Suprapubic skin (tissue), 4 donors: ENCODE measurements around the gene UCN. TPM values are rescaled to one million over a fixed set of nuclear protein-coding genes. Genes with fewer than 3 reads are reported as not detected.

Experiments used
- DNase-seq, 2 donors: peaks; one replicate each; pipeline ENCODE4 v3.0.0-alpha.2; 2019; ENCODE audit warnings: low spot score in 2 of 2
- H3K27ac ChIP-seq: fragments of 200-600 bp; sonication (generic); one replicate; pipeline ENCODE4 v1.5.1; 2019
- H3K27me3 ChIP-seq: fragments of 200-600 bp; sonication (generic); one replicate; pipeline ENCODE4 v1.5.1; 2019
- H3K36me3 ChIP-seq: fragments of 200-600 bp; sonication (generic); one replicate; pipeline ENCODE4 v1.5.1; 2019
- H3K4me1 ChIP-seq: fragments of 200-600 bp; sonication (generic); one replicate; pipeline ENCODE4 v1.5.1; 2019
- H3K4me3 ChIP-seq: fragments of 200-600 bp; sonication (generic); one replicate; pipeline ENCODE4 v1.5.1; 2019; ENCODE audit warnings: mild to moderate bottlenecking
- H3K9me3 ChIP-seq: fragments of 200-600 bp; sonication (generic); one replicate; pipeline ENCODE4 v1.5.1; 2019
- CTCF ChIP-seq, 2 donors: fragments of 200-600 bp in 1 of 2; fragments of 450-650 bp in 1 of 2; sonication (generic) in 1 of 2; IDR thresholded peaks; one replicate each; pipeline ENCODE4 v1.5.1; 2016 to 2019; ENCODE audit warnings: antibody characterized with exemption in 2 of 2, mild to moderate bottlenecking in 1 of 2, moderate library complexity in 1 of 2
- EP300 ChIP-seq: sonication (generic); formaldehyde crosslinking; IDR thresholded peaks from one replicate; pipeline ENCODE4 v1.6.1; 2017; ENCODE audit warnings: antibody characterized with exemption
- POLR2A ChIP-seq, 2 donors: fragments of 450-650 bp; IDR thresholded peaks; one replicate each; pipeline ENCODE4 v1.6.1; 2017; ENCODE audit warnings: antibody characterized with exemption in 2 of 2, mild to moderate bottlenecking in 2 of 2, moderate library complexity in 2 of 2
- POLR2AphosphoS5 ChIP-seq, 3 donors: sonication (generic); formaldehyde crosslinking; IDR thresholded peaks; one replicate each; pipeline ENCODE4 v1.6.1; 2017; ENCODE audit warnings: antibody characterized with exemption in 3 of 3
- WGBS: methylation state at CpG from one replicate; pipeline ENCODE4 v1.1.5; 2018; 5-methylcytosine and 5-hydroxymethylcytosine counted together
- total RNA-seq, 4 donors: library from RNA; depleted of rRNA; stranded (reverse); fragments of >200 nt; gene quantifications; one replicate each; pipeline ENCODE4 v1.1.0, GENCODE V29; 2016

The UCN gene
- total RNA-seq, 4 donors from 2014 or later, result 2.1 to 3.9 TPM; not detected in 2

- Histone ChIP-seq H3K4me1 (peaks cover 18% of the 10 kb centered on the region), H3K27ac (no peak overlapping the region), H3K27me3 (peaks cover 44% of the 10 kb centered on the region), H3K4me3 (no peak overlapping the region), H3K9me3 (no peaks in the 10 kb centered on the region), H3K36me3 (peaks cover 19% of the 10 kb centered on the region)
- no peak for DNase-seq
- 88% methylated on average over 6 of the region's 6 CpGs for WGBS
- no peak for TF ChIP-seq POLR2AphosphoS5 (IDR thresholded peaks at IDR 0.05)
- no peak for TF ChIP-seq POLR2A (IDR thresholded peaks at IDR 0.05)
- no peak for TF ChIP-seq EP300
- TF ChIP-seq CTCF (IDR thresholded peaks at IDR 0.05), result no peak
These were observed 1.4 kb upstream of the UCN start for GRCh38 chr2:27309651-27310050.

- no peak for TF ChIP-seq CTCF (IDR thresholded peaks at IDR 0.05)
- no peak for TF ChIP-seq EP300
- TF ChIP-seq POLR2AphosphoS5 (IDR thresholded peaks at IDR 0.05), result no peak
- TF ChIP-seq POLR2A (IDR thresholded peaks at IDR 0.05), result no peak
- Histone ChIP-seq H3K36me3 (peaks cover 19% of the 10 kb centered on the region), H3K4me3 (no peak overlapping the region), H3K4me1 (peaks cover 24% of the 10 kb centered on the region), H3K27ac (no peak overlapping the region), H3K27me3 (peaks cover 46% of the 10 kb centered on the region), H3K9me3 (no peaks in the 10 kb centered on the region)
- DNase-seq, result no peak
- WGBS, result 6% methylated on average over 44 of the region's 75 CpGs
These were observed 493 bp downstream of the UCN start for GRCh38 chr2:27307545-27308358.

GRCh38 chr2:27307287-27307544 is 1.0 kb downstream of the UCN start:
- WGBS, result 18% methylated on average over 6 of the region's 14 CpGs

GRCh38 chr2:27306573-27307286 is 1.5 kb downstream of the UCN start:
- H3K36me3 ChIP-seq, result peaks cover 12% of the 10 kb centered on the region
- peak overlapping the region; percentile 18 for H3K4me3 ChIP-seq
- TF ChIP-seq EP300 (no peak), CTCF (IDR thresholded peaks at IDR 0.05) (no peak), POLR2AphosphoS5 (IDR thresholded peaks at IDR 0.05) (no peak), POLR2A (IDR thresholded peaks at IDR 0.05) (no peak)
- no peak overlapping the region for H3K27ac ChIP-seq
- peaks cover 24% of the 10 kb centered on the region for H3K4me1 ChIP-seq
- H3K27me3 ChIP-seq, result peaks cover 46% of the 10 kb centered on the region
- no peak for DNase-seq
- no peaks in the 10 kb centered on the region for H3K9me3 ChIP-seq
- WGBS, result 0% methylated on average over 4 of the region's 51 CpGs

More at GRCh38 chr2:27307287-27307544, 1.0 kb downstream of the UCN start:
- H3K36me3 ChIP-seq, result peaks cover 17% of the 10 kb centered on the region
- peaks cover 24% of the 10 kb centered on the region for H3K4me1 ChIP-seq
- H3K27me3 ChIP-seq, result peaks cover 46% of the 10 kb centered on the region
- H3K4me3 ChIP-seq, result no peak overlapping the region
- H3K27ac ChIP-seq, result no peak overlapping the region
- TF ChIP-seq POLR2A (IDR thresholded peaks at IDR 0.05) (no peak), EP300 (no peak), CTCF (IDR thresholded peaks at IDR 0.05) (no peak), POLR2AphosphoS5 (IDR thresholded peaks at IDR 0.05) (no peak)
- H3K9me3 ChIP-seq, result no peaks in the 10 kb centered on the region
- DNase-seq, result no peak

GRCh38 chr2:27306136-27306535 is 2.1 kb downstream of the UCN start:
- 68% methylated on average over 4 of the region's 26 CpGs for WGBS
- Histone ChIP-seq H3K9me3 (no peaks in the 10 kb centered on the region), H3K4me1 (peaks cover 24% of the 10 kb centered on the region), H3K27me3 (peaks cover 46% of the 10 kb centered on the region), H3K36me3 (peaks cover 7% of the 10 kb centered on the region), H3K4me3 (peak overlapping the region; percentile 18), H3K27ac (no peak overlapping the region)
- TF ChIP-seq EP300, result no peak
- no peak for TF ChIP-seq CTCF (IDR thresholded peaks at IDR 0.05)
- no peak for TF ChIP-seq POLR2A (IDR thresholded peaks at IDR 0.05)
- TF ChIP-seq POLR2AphosphoS5 (IDR thresholded peaks at IDR 0.05), result no peak
- no peak for DNase-seq
